Neural cell (in vitro differentiated cells): ENCODE data around the gene PRKRIP1.
"Not testable (repeated sequence)": the region's sequence is repeated elsewhere in the genome, so short reads cannot be mapped to it uniquely, and the experiment has no call there.

ENCODE experiments used
- CTCF ChIP-seq: fragments of 450-650 bp; IDR thresholded peaks from 2 replicates; pipeline ENCODE4 v1.5.1; 2014; ENCODE audit warnings: antibody characterized with exemption, mild to moderate bottlenecking, moderate library complexity; ENCODE audit not compliant: poor library complexity, severe bottlenecking
- POLR2AphosphoS5 ChIP-seq: IDR thresholded peaks from 2 replicates; pipeline ENCODE4 v1.6.1; 2012
- RAD21 ChIP-seq: fragments of 450-650 bp; conservative IDR thresholded peaks from 2 replicates; pipeline ENCODE4 v1.6.1; 2014; ENCODE audit warnings: antibody characterized with exemption, mild to moderate bottlenecking, moderate library complexity
- REST ChIP-seq: IDR thresholded peaks from 2 replicates; pipeline ENCODE4 v1.6.1; 2012; ENCODE audit warnings: borderline replicate concordance
- TAF1 ChIP-seq: IDR thresholded peaks from 2 replicates; pipeline ENCODE4 v1.6.1; 2012; ENCODE audit warnings: low read depth

DNA sequence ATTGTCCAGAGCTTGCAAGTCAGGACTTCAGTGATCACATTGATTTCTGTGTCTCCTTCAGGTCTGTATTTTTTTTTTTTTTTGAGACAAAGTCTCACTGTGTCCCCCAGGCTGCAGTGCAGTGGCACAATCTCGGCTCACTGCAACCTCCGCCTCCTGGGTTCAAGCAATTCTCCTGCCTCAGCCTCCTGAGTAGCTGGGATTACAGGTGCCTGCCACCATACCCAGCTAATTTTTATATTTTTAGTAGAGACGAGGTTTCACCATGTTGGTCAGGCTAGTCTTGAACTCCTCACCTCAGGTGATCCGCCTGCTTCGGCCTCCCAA is 8.7 kb downstream of the PRKRIP1 start:
- peak; percentile 20 for TF ChIP-seq CTCF
- not testable (repeated sequence) for TF ChIP-seq REST, RAD21, POLR2AphosphoS5, TAF1
